Measurements from ENCODE around the gene SERAC1.

Gene SERAC1

DNA sequence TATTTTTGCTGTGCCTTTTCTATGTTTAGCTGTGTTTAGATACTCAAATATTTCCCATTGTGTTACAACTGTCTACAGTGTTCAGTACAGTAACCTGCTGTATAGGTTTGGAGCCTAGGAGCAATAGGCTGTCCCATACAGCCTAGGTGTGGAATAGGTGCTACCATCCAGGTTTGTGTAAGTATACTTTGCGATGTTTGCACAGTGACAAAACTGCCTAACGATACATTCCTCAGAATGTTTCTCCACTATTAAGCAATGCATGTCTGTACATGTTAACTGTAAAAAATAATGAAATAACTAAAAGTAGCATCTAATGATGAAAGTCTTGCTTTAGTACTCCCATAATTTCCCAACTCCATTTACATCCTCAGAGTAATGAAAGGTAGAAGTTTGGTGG, 46.0 kb downstream of the SERAC1 start:
- H3K4me3 ChIP-seq (ENCODE audit: low read depth, low read length), result no peak overlapping the region
- TF ChIP-seq, protein P1, sequence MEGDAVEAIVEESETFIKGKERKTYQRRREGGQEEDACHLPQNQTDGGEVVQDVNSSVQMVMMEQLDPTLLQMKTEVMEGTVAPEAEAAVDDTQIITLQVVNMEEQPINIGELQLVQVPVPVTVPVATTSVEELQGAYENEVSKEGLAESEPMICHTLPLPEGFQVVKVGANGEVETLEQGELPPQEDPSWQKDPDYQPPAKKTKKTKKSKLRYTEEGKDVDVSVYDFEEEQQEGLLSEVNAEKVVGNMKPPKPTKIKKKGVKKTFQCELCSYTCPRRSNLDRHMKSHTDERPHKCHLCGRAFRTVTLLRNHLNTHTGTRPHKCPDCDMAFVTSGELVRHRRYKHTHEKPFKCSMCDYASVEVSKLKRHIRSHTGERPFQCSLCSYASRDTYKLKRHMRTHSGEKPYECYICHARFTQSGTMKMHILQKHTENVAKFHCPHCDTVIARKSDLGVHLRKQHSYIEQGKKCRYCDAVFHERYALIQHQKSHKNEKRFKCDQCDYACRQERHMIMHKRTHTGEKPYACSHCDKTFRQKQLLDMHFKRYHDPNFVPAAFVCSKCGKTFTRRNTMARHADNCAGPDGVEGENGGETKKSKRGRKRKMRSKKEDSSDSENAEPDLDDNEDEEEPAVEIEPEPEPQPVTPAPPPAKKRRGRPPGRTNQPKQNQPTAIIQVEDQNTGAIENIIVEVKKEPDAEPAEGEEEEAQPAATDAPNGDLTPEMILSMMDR (IDR thresholded peaks at IDR 0.05; ENCODE audit: low read depth, low read length, missing control alignments), result no peak
- in situ Hi-C loops (cut with HindIII; ENCODE audit: low sequenced_read_pairs), result no loop called here
- DNase-seq (ENCODE audit: low read depth), result no peak

- H3K4me3 ChIP-seq (ENCODE audit: low read depth, low read length), result no peak overlapping the region
- TF ChIP-seq, protein P1 (IDR thresholded peaks at IDR 0.05; ENCODE audit: low read depth, low read length, missing control alignments), result no peak
- in situ Hi-C loops (cut with HindIII; ENCODE audit: low sequenced_read_pairs), result no loop called here
- DNase-seq (ENCODE audit: low read depth), result no peak
These were observed 46.7 kb downstream of the SERAC1 start for GRCh38 chr6:158121335-158121734.

- DNase-seq (ENCODE audit: low read depth), result no peak
- H3K4me3 ChIP-seq (ENCODE audit: low read depth, low read length), result no peak overlapping the region
- in situ Hi-C loops (cut with HindIII; ENCODE audit: low sequenced_read_pairs), result no loop called here
- TF ChIP-seq, protein P1 (IDR thresholded peaks at IDR 0.05; ENCODE audit: low read depth, low read length, missing control alignments), result no peak
These were observed 49.2 kb downstream of the SERAC1 start for GRCh38 chr6:158118886-158119285.

- no peak for DNase-seq (ENCODE audit: low read depth)
- in situ Hi-C loops (cut with HindIII; ENCODE audit: low sequenced_read_pairs), result no loop called here
- H3K4me3 ChIP-seq (ENCODE audit: low read depth, low read length), result no peak overlapping the region
- TF ChIP-seq, protein P1 (IDR thresholded peaks at IDR 0.05; ENCODE audit: low read depth, low read length, missing control alignments), result no peak
These were observed 52.6 kb downstream of the SERAC1 start for GRCh38 chr6:158115508-158115907.

- DNase-seq (ENCODE audit: low read depth), result no peak
- in situ Hi-C loops (cut with HindIII; ENCODE audit: low sequenced_read_pairs), result no loop called here
- H3K4me3 ChIP-seq (ENCODE audit: low read depth, low read length), result no peak overlapping the region
- TF ChIP-seq, protein P1 (IDR thresholded peaks at IDR 0.05; ENCODE audit: low read depth, low read length, missing control alignments), result no peak
These were observed 53.0 kb downstream of the SERAC1 start for GRCh38 chr6:158115102-158115501.

- DNase-seq (ENCODE audit: low read depth), result no peak
- in situ Hi-C loops (cut with HindIII; ENCODE audit: low sequenced_read_pairs), result no loop called here
- H3K4me3 ChIP-seq (ENCODE audit: low read depth, low read length), result no peak overlapping the region
- TF ChIP-seq, protein P1 (IDR thresholded peaks at IDR 0.05; ENCODE audit: low read depth, low read length, missing control alignments), result no peak
These were observed 54.3 kb downstream of the SERAC1 start for GRCh38 chr6:158113802-158114201.

DNA sequence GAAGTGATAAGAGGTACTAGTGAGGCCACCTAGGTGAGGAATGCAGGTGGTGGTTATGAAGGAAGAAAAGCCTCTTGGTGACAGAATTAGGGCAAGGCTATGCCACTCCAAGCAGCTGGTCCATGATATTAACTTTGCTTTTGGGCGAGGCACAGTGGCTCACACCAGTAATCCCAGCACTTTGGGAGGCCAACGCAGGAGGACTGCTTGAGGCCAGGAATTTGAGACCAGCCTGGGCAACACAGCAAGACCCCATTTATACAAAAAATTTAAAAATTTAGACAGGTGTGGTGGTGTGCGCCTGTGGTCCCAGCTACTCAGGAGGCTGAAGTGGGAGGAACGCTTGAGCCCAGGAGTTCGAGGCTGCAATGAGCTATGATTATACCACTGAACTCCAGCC, 56.1 kb downstream of the SERAC1 start:
- TF ChIP-seq, protein P1 (IDR thresholded peaks at IDR 0.05; ENCODE audit: low read depth, low read length, missing control alignments), result no peak
- H3K4me3 ChIP-seq (ENCODE audit: low read depth, low read length), result no peak overlapping the region
- in situ Hi-C loops (cut with HindIII; ENCODE audit: low sequenced_read_pairs), result no loop called here
- no peak for DNase-seq (ENCODE audit: low read depth)

Data from astrocyte of the cerebellum (primary cell).